Neutrophil (primary cell): Measurements from ENCODE around the gene DUS2.

Source experiments
- H3K27ac ChIP-seq: fragments of 200-600 bp; sonication (generic); 2 replicates; pipeline ENCODE4 v1.5.1; 2016; ENCODE audit warnings: mild to moderate bottlenecking, moderate library complexity
- H3K27me3 ChIP-seq: fragments of 200-600 bp; sonication (generic); 2 replicates; pipeline ENCODE4 v1.6.0; 2016; ENCODE audit warnings: mild to moderate bottlenecking
- H3K36me3 ChIP-seq: fragments of 200-600 bp; sonication (generic); 2 replicates; pipeline ENCODE4 v1.5.1; 2017
- H3K4me1 ChIP-seq, 2 experiments: fragments of 200-600 bp in 1 of 2; sonication (generic) in 1 of 2; 1 replicate in 1 of 2; 2 replicates in 1 of 2; pipeline versions ENCODE4 v1.5.1 to v1.6.1; 2013 to 2016; ENCODE audit warnings: low read depth in 1 of 2, low read length in 1 of 2, mild to moderate bottlenecking in 1 of 2, moderate library complexity in 1 of 2; ENCODE audit not compliant: control insufficient read depth in 1 of 2, insufficient read depth in 1 of 2
- H3K4me3 ChIP-seq, 2 experiments: fragments of 200-600 bp in 1 of 2; sonication (generic) in 1 of 2; 1 replicate in 1 of 2; 2 replicates in 1 of 2; pipeline ENCODE4 v1.5.1; 2013 to 2016; ENCODE audit warnings: low read depth in 1 of 2, low read length in 1 of 2, mild to moderate bottlenecking in 1 of 2, moderate library complexity in 1 of 2
- H3K9me3 ChIP-seq: fragments of 200-600 bp; sonication (generic); 2 replicates; pipeline ENCODE4 v1.5.1; 2016
- CTCF ChIP-seq: fragments of 200-600 bp; sonication (generic); IDR thresholded peaks from 2 replicates; pipeline ENCODE4 v1.5.1; 2016; ENCODE audit warnings: antibody characterized with exemption

The DUS2 gene

GRCh38 chr16:68046106-68046505 is 23.0 kb downstream of the DUS2 start:
- no peak overlapping the region for H3K27ac ChIP-seq
- peaks cover 35 to 36% of the 10 kb centered on the region in 2 experiments for H3K4me1 ChIP-seq
- no peaks in the 10 kb centered on the region for H3K27me3 ChIP-seq
- H3K9me3 ChIP-seq, result no peaks in the 10 kb centered on the region
- H3K36me3 ChIP-seq, result peaks cover 15% of the 10 kb centered on the region
- no peak overlapping the region for H3K4me3 ChIP-seq
- no peak for TF ChIP-seq CTCF

DNA sequence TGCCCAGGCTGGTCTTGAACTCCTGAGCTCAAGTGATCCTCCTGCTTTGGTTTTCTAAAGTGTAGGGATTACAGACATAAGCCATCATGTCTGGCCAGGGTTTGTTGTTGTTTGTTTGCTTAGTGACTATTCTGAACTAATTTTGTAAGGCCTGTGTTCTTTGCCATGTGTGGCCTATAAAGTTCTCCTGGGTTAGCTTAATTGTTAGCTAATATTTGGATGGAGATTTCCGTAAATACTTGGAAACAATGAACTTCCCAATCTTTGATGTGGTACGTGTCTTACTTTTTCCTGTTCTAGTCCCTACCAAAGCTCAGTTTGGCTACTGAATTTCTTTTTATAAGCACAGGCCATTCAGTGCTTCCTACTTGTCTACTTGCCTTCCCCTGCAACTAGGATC is 24.9 kb downstream of the DUS2 start:
- Histone ChIP-seq H3K36me3 (peaks cover 15% of the 10 kb centered on the region), H3K27ac (no peak overlapping the region), H3K4me3 (no peak overlapping the region), H3K4me1 (peaks cover 28% of the 10 kb centered on the region in 2 experiments), H3K27me3 (no peaks in the 10 kb centered on the region), H3K9me3 (no peaks in the 10 kb centered on the region)
- no peak for TF ChIP-seq CTCF

GRCh38 chr16:68049449-68049848 is 26.4 kb downstream of the DUS2 start:
- Histone ChIP-seq H3K4me3 (no peak overlapping the region), H3K36me3 (peaks cover 20% of the 10 kb centered on the region)

GRCh38 chr16:68055395-68055794 is 32.3 kb downstream of the DUS2 start:
- no peaks in the 10 kb centered on the region for H3K27me3 ChIP-seq
- H3K4me3 ChIP-seq, result no peak overlapping the region
- no peak overlapping the region for H3K27ac ChIP-seq
- no peak for TF ChIP-seq CTCF
- H3K36me3 ChIP-seq, result peaks cover 18% of the 10 kb centered on the region
- peaks cover 27 to 32% of the 10 kb centered on the region in 2 experiments for H3K4me1 ChIP-seq
- H3K9me3 ChIP-seq, result no peaks in the 10 kb centered on the region

More at GRCh38 chr16:68049449-68049848, 26.4 kb downstream of the DUS2 start:
- no peaks in the 10 kb centered on the region for H3K9me3 ChIP-seq
- H3K27ac ChIP-seq, result peak overlapping the region; percentile 30
- H3K27me3 ChIP-seq, result no peaks in the 10 kb centered on the region
- H3K4me1 ChIP-seq, result peaks cover 20 to 26% of the 10 kb centered on the region in 2 experiments
- no peak for TF ChIP-seq CTCF

DNA sequence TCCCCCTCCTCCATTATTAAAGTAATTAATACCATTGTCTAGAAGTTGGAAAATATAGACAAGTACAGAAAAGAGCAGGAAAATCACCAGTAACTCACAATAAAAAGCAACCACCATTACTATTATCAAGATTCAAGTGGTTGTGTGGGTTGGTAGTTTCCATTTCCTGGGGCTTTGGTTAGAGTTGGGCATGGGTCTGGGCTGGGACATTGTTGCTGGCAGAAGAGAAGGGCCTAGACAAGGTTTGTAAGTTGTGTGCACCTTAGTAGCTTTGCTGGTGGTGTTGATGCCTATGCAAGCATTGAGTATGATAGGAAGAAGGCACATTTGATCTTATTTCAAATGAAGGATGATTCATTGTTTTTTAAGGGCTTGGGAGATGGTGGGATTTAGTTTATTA is 36.7 kb downstream of the DUS2 start:
- peaks cover 7% of the 10 kb centered on the region for H3K36me3 ChIP-seq
- peak overlapping the region; percentile 87 for H3K27ac ChIP-seq
- no peaks in the 10 kb centered on the region for H3K27me3 ChIP-seq
- no peaks in the 10 kb centered on the region for H3K9me3 ChIP-seq
- TF ChIP-seq CTCF, result no peak
- H3K4me1 ChIP-seq, result peaks cover 53 to 57% of the 10 kb centered on the region in 2 experiments
- H3K4me3 ChIP-seq, result no peak overlapping the region

- Histone ChIP-seq H3K36me3 (peaks cover 8% of the 10 kb centered on the region), H3K27ac (peak overlapping the region; percentile 87), H3K4me1 (peaks cover 69 to 73% of the 10 kb centered on the region in 2 experiments)
Observed at GRCh38 chr16:68061396-68061795, 38.3 kb downstream of the DUS2 start.

More at GRCh38 chr16:68061396-68061795, 38.3 kb downstream of the DUS2 start:
- H3K9me3 ChIP-seq, result no peaks in the 10 kb centered on the region
- no peak overlapping the region for H3K4me3 ChIP-seq
- no peaks in the 10 kb centered on the region for H3K27me3 ChIP-seq
- TF ChIP-seq CTCF, result no peak
